ENCODE measurements around the gene TTC3. TPM values are rescaled to one million over a fixed set of nuclear protein-coding genes. Genes with fewer than 3 reads are reported as not detected.

Gene TTC3
- total RNA-seq, 1 experiment from 2014 or later, result 32.2 TPM

DNA sequence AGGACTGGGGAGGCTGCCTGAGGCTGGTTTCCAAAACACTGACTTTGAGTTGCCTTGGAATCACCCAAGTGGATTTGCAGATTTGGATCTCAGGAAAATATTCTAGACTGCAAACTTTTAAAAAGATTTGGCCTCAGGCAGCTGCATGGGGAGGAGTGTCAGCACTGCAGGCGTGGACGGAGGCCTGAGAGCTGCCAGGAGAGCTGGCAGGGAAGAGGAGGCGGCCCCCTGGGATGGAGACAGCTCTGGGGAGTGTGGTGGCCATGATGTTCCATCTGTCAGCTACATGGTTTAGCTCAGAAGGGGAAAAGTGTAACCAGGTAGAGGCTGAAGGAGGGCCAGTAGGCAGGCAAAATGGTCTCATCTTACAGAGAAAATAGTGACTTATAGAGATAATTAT lies 122.0 kb downstream of the TTC3 start:
- H3K36me3 ChIP-seq (replicated peaks; ENCODE audit: control insufficient read depth, insufficient read depth, low read length), result no peaks in the 10 kb centered on the region
- no peak for DNase-seq

DNA sequence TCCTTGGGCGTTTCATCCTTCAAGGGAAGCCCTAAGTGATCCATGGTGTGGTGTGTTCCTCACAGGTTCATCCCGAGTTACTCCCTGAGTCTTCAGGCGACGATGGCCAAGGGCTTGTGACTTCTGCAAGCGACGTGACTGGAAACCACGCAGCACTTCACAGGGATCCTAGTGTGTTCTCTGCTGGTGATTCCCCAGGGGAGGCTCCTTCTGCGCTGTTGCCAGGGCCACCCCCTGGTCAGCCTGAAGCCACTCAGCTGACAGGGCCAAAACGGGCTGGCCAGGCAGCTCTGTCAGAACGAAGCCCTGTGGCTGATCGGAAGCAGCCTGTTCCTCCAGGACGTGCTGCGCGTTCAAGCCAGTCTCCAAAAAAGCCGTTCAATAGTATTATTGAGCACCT lies 122.6 kb downstream of the TTC3 start:
- no peaks in the 10 kb centered on the region for H3K27me3 ChIP-seq (ENCODE audit: control insufficient read depth, insufficient read depth, low read length)
- no peak overlapping the region for H3K4me3 ChIP-seq (ENCODE audit: insufficient read depth, low read depth, low read length)
- no peak for DNase-seq
- H3K36me3 ChIP-seq (replicated peaks; ENCODE audit: control insufficient read depth, insufficient read depth, low read length), result no peaks in the 10 kb centered on the region

More for the DNA sequence above, 122.0 kb downstream of the TTC3 start:
- Histone ChIP-seq H3K27me3 (ENCODE audit: control insufficient read depth, insufficient read depth, low read length) (no peaks in the 10 kb centered on the region), H3K4me3 (ENCODE audit: insufficient read depth, low read depth, low read length) (no peak overlapping the region)

DNA sequence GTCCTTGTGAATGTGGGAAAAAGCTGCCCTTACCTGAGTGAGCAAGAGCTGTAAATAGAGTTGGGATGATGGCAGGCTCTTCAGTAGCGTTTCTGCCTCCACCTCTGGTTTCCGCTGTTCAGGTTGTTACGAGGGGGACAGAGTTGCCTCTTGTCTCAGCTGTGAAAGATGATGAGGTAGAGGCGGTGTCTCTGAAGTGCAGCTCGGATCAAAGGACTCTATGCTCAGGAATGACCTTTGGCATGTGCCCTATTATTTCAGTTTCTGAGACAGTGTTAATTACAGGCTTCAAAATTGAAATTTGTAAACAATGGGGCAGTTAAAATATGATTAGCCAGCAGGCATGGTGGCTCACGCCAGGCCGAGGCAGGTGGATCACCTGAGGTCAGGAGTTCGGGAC lies 123.8 kb downstream of the TTC3 start:
- no peak overlapping the region for H3K4me3 ChIP-seq (ENCODE audit: insufficient read depth, low read depth, low read length)
- no peak for DNase-seq
- H3K36me3 ChIP-seq (replicated peaks; ENCODE audit: control insufficient read depth, insufficient read depth, low read length), result no peaks in the 10 kb centered on the region
- H3K27me3 ChIP-seq (ENCODE audit: control insufficient read depth, insufficient read depth, low read length), result no peaks in the 10 kb centered on the region

DNA sequence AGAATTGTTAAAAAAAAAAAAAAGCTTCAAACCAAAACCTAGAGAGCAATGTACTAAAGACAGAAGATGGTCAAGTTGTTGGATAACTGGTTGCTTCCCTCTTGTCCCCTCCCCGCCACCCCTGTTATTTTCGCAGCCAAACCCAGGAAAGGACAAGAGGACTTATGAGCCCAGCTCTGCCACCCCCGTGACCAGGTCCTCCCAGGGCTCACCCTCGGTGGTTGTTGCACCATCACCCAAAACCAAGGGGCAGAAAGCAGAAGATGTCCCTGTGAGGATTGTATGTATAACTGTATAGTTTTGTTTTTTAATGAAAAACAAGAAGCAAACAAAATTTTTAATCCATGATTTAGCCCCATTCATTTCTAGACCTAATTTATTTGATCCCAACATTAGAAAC lies 124.7 kb downstream of the TTC3 start:
- no peaks in the 10 kb centered on the region for H3K36me3 ChIP-seq (replicated peaks; ENCODE audit: control insufficient read depth, insufficient read depth, low read length)
- H3K27me3 ChIP-seq (ENCODE audit: control insufficient read depth, insufficient read depth, low read length), result no peaks in the 10 kb centered on the region

DNA sequence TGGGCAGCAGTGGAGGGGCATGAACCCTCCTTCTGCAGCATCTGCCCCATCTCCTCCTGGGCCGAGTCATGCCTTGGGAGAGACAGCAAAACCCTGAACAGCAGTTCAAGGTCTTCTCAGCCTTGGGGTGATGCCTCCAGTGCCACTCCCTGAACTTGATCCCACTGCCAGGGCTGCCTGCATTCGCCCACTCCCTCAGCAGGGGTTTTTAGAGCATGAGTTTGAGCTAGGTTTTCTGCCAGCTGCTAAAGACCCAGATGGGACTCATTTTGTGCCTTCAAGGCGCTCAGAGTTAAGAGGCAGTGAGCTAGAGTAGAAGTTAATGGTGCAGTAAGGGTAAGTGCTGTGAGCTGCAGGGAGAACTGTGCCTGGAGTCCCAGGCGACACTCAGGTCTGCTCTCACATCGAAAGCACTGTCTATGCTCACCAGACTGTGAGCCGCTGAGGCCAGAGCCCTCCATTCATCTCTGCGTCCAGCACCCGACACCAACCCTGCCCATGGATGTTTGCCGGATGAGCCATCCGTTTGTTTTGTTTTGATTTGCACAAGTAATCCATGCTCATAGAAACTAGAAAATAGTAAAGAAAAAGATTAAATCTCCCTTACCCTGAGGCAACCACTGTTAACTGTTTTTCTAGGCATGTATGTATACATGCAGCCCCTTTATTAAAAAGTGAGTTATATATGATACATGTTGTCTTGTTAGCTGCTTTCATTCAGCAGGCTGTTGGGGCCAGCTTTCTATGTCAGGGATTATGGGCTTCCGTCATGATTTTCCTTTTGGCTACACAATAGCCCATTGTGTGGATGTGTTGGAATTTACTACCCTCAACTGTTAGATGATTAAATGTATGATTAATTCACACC lies 126.2 kb downstream of the TTC3 start:
- no peak for DNase-seq
- Histone ChIP-seq H3K4me3 (ENCODE audit: insufficient read depth, low read depth, low read length) (no peak overlapping the region), H3K36me3 (replicated peaks; ENCODE audit: control insufficient read depth, insufficient read depth, low read length) (no peaks in the 10 kb centered on the region), H3K27me3 (ENCODE audit: control insufficient read depth, insufficient read depth, low read length) (no peaks in the 10 kb centered on the region)

More for the DNA sequence above, 124.7 kb downstream of the TTC3 start:
- no peak for DNase-seq
- H3K4me3 ChIP-seq (ENCODE audit: insufficient read depth, low read depth, low read length), result no peak overlapping the region

DNA sequence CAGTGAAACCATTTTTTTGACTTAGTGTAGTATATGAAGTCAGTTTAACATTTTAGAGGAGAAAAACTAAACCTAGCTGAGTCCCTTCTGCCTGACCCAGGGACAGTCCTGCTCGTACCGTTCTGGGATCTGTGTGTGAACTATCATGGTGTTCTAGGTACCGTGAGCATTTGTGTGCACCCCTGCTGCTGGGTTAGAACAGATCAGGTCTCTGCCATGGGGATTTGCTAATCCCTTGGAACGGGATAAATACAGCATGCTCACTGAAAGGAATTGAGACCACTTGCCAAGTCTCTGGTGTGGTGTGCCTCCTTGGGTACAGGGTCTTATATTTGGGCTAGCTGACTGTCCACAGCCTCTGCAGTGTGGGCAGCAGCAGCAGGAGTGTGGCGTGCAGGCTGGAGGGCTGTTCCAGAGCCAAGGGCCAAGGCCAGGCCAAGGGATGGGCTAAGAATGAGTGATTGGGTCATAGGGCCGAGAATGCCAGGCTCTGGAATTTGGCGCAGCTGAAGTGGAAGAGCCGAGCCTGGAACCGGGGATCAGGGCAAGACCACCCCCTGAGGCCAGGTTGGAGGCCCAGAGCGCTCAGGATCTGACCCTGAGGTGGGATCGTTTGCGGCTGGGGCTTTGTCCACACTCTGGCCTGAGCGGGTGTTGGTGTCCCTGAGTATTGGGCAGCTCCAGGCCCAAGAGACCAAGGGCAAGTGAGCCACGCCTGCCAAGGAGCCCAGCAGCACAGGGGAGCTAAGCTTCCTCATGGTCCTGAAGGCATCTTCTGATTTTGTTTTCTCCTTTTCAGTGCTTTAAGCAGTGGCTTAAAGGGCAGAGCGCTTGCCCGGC lies 127.8 kb downstream of the TTC3 start:
- Histone ChIP-seq H3K36me3 (replicated peaks; ENCODE audit: control insufficient read depth, insufficient read depth, low read length) (no peaks in the 10 kb centered on the region), H3K4me3 (ENCODE audit: insufficient read depth, low read depth, low read length) (no peak overlapping the region), H3K27me3 (ENCODE audit: control insufficient read depth, insufficient read depth, low read length) (no peaks in the 10 kb centered on the region)
- DNase-seq, result no peak

DNA sequence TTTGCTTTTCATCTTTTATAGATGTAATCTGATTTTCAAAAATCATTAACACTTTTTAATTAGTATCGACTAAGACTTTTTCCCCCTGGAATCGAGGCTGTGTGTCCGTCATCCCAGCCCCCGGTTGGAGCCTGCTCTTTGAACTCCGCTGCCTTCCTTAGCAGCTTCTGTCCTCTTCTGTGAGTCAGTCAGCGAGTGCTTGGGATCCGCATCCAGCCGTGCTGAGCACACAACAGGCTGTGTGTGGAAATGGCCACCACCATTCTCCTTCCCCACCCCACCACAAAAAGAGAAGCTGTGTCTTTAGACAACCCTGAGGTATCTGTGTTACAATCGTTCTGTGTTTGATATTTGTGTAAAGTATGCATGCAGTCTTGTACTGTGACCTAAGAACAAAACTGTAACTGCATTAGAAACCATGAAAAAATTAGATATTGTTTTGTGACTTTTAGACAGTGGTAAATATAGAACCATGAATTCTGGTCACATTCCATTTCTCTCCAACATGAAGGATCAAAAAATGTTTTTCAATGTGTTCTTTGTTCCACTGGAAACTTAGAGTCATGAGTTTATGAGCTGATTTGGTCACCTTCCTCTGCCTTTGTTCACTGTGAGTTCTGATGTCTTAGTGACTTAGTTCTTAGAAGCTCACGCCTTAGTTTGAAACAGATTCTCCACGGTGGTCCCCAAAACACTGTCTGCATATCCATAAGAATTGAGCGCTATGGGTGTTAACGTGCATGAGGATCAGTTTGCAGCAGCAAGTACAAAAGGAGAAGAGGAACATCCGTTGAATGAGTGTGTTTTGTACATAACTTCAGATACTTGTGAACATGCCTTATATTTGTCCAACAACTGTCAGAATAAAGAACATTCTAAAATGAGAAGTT lies 129.4 kb downstream of the TTC3 start:
- Histone ChIP-seq H3K4me3 (ENCODE audit: insufficient read depth, low read depth, low read length) (no peak overlapping the region), H3K27me3 (ENCODE audit: control insufficient read depth, insufficient read depth, low read length) (no peaks in the 10 kb centered on the region), H3K36me3 (replicated peaks; ENCODE audit: control insufficient read depth, insufficient read depth, low read length) (no peaks in the 10 kb centered on the region)
- DNase-seq, result no peak

DNA sequence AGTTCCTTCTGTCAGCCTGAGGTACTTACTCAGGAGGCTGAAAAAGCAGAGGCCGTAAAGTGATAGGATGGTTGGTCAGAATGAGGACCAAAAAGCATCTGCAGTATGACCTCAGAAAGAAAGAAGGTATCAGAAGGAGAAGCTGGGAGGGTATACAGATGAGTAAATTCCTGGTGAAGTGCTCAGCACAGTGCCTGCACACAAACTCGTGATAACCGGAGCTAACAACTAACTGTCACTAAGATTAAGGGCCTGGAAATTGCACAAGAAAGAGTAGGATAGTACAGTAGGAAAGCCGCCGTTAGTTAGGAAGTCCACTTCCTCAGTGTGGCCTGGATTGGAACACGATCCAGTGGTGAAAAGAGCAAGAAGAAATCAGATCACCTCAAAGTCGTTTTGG lies 131.5 kb downstream of the TTC3 start:
- no peaks in the 10 kb centered on the region for H3K36me3 ChIP-seq (replicated peaks; ENCODE audit: control insufficient read depth, insufficient read depth, low read length)
- DNase-seq, result no peak
- no peak overlapping the region for H3K4me3 ChIP-seq (ENCODE audit: insufficient read depth, low read depth, low read length)
- no peaks in the 10 kb centered on the region for H3K27me3 ChIP-seq (ENCODE audit: control insufficient read depth, insufficient read depth, low read length)

DNA sequence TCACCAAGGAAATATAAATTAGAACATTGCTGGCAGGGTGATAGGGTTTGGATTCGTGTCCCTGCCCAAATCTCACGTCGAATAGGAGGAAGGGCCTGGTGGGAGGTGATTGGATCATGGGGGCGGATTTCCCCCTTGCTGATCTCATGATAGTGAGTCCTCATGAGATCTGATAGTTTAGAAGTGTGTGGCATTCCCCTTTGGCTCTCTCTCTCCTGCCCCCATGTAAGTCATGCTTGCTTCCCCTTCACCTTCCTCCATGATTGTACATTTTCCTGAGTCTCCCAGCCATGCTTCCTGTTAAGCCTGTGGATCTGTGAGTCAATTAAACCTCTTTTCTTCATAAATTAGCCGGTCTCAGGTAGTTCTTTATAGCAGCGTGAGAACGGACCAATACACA lies 133.4 kb downstream of the TTC3 start:
- DNase-seq, result no peak
- H3K27me3 ChIP-seq (ENCODE audit: control insufficient read depth, insufficient read depth, low read length), result no peaks in the 10 kb centered on the region

DNA sequence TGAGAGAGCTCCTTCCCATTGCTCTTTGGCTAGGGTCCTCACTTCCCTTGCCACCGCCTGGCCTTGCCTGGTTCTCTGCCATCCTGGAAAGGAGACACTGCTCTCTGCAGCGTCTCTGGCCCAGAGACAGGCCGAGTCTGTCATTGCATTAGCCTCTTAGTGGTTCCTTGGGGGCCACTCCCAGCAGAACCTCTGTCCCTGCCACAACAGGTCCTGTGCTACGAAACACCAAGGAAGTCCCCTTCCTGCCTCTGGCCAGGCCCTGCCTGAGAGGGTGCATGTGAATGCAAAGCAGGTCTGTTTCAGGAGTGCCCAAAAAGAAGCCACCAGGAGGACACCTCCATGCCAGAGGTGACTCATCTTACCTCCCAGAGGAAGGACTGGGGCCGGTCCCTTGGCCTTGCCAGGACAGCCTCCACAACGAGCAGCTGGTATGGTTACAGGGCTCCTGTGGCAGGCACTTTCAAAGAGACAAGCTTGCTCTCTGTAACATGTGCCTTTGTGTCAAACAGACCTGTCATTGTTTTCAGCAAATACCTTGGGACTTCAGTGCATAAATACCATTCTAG lies 134.5 kb downstream of the TTC3 start:
- H3K36me3 ChIP-seq (replicated peaks; ENCODE audit: control insufficient read depth, insufficient read depth, low read length), result no peaks in the 10 kb centered on the region
- no peak for DNase-seq
- no peak overlapping the region for H3K4me3 ChIP-seq (ENCODE audit: insufficient read depth, low read depth, low read length)
- no peaks in the 10 kb centered on the region for H3K27me3 ChIP-seq (ENCODE audit: control insufficient read depth, insufficient read depth, low read length)

More for the DNA sequence above, 133.4 kb downstream of the TTC3 start:
- no peaks in the 10 kb centered on the region for H3K36me3 ChIP-seq (replicated peaks; ENCODE audit: control insufficient read depth, insufficient read depth, low read length)
- no peak overlapping the region for H3K4me3 ChIP-seq (ENCODE audit: insufficient read depth, low read depth, low read length)

DNA sequence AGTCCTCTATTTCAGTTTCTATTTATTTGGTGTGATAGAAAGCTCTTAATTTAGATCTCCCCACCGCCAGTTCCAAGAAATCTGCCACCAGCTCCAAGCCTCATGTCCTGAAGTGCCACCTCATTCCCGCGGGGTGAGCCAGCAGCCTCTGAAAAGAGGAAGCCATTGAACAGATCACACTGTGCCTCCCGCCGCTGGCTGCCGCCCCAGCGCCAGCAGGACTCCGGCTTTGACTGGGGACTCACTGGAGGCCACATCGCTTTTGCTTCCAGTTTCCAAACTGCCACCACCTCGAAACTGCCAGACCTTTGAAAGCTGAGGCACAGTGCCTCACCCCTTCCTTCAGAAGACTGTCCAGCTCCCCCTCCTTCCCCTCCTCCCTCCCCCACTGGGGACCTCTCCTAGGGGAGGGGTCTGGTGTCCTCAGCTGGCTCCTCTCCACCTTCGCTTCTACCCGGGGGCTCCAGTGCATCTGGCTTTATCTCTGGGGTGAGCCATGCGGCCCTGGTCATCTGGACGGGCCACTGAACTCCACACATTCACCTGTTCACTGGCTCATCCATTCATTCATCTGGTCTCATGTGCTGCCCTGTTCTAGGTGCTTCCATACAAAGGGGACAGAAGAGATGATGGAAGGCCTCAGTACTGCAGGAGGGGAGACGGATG lies 135.1 kb downstream of the TTC3 start:
- Histone ChIP-seq H3K27me3 (ENCODE audit: control insufficient read depth, insufficient read depth, low read length) (no peaks in the 10 kb centered on the region), H3K4me3 (ENCODE audit: insufficient read depth, low read depth, low read length) (no peak overlapping the region), H3K36me3 (replicated peaks; ENCODE audit: control insufficient read depth, insufficient read depth, low read length) (no peaks in the 10 kb centered on the region)
- DNase-seq, result no peak

DNA sequence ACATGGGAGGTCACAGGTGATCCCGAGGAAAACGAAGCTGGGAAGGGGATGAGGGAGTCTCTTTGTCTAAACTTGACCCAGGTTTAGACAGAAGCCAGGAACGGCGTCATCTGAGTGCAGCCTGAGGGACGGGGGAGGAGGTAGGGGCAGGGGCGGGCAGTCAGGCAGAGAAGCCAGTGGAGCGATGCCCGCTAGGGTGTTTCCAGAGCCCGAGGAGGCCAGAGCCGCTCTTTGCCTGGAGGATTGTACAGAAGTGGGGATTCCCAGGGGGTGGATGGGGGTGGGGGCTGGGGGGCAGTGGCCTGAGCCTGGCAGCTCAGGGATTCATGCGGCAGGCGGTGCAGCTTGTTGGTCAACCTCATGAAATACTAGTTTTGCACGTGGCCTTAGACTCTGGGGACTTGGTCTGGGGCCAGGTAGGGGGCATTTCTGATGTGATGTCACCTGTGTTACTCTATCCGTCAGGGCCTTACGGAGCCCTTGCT lies 135.7 kb downstream of the TTC3 start:
- Histone ChIP-seq H3K27me3 (ENCODE audit: control insufficient read depth, insufficient read depth, low read length) (no peaks in the 10 kb centered on the region), H3K36me3 (replicated peaks; ENCODE audit: control insufficient read depth, insufficient read depth, low read length) (no peaks in the 10 kb centered on the region), H3K4me3 (ENCODE audit: insufficient read depth, low read depth, low read length) (no peak overlapping the region)
- no peak for DNase-seq

DNA sequence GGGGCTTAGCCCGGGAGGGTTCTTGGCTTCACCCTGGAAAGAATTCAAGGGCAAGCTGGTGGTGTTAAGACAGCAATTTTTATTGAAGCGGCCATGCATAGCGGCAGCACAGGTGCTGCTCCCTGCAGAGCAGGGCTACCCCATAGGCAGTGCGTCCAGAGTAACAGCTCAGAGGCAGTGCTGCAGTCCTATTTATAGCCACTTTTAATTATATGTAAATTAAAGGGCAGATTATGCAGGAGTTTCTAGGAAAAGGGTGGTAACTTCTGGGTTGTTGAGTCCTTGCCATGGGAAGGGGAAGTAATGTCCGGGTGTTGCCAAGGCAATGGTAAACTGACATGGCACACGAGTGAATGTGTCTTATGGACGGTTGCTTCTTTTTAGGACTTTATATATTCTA lies 137.1 kb downstream of the TTC3 start:
- DNase-seq, result no peak
- Histone ChIP-seq H3K4me3 (ENCODE audit: insufficient read depth, low read depth, low read length) (no peak overlapping the region), H3K36me3 (replicated peaks; ENCODE audit: control insufficient read depth, insufficient read depth, low read length) (no peaks in the 10 kb centered on the region), H3K27me3 (ENCODE audit: control insufficient read depth, insufficient read depth, low read length) (no peaks in the 10 kb centered on the region)
